CD4-positive, alpha-beta T cell treated with Interleukin-12 subunit alpha and Interleukin-12 subunit beta, for 1 hour (primary cell): ENCODE data around the gene SEC23IP.
A peak's percentile ranks its signal among the peaks of the same experiment; 100 is the strongest.
"Not testable (repeated sequence)": the region's sequence is repeated elsewhere in the genome, so short reads cannot be mapped to it uniquely, and the experiment has no call there.

ENCODE experiments used
- DNase-seq: peaks from one replicate; pipeline ENCODE4 v3.0.0-alpha.2; 2020

Gene SEC23IP

DNA sequence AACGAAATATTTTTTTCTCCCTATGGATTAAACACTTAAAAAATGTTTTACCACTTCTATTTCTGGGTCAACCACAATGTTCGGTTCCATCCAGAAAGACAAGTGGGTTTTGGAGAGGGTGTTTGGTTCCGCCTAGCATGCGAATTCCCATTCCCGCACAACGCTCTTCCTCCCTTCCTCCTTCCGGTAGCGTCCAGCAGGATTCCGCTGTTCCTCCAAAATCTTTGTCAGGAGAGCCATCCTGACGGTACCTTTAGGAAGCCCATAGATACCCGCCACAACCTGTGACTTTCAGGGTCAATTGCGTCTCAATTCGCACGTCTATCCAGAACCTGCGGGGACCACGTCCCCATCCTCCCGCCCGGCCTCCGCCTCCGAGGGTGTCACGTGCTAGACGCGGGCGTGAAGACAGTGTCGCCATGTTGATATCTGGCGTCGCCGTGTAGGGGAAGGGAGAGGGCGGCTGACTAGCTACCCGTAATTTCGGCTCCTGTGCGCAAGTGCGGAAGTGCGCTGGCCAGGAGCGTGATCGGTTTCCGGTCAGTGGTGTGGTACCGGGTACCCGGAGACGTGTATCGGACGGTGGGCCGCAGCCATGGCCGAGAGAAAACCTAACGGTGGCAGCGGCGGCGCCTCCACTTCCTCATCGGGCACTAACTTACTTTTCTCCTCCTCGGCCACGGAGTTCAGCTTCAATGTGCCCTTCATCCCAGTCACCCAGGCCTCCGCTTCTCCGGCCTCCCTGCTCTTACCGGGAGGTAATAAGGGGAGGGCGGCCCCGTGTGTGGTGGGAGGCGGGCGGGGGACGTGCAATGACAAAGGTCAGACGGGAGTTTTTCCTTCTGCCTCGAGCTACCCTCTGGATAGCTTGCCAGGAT is at the start of gene SEC23IP:
SEC23IP (plus strand) TSS at position 543 of the 878 bp plus-strand sequence; CDS start at position 596, 53 bp downstream.
- peak; percentile 91 for DNase-seq

DNA sequence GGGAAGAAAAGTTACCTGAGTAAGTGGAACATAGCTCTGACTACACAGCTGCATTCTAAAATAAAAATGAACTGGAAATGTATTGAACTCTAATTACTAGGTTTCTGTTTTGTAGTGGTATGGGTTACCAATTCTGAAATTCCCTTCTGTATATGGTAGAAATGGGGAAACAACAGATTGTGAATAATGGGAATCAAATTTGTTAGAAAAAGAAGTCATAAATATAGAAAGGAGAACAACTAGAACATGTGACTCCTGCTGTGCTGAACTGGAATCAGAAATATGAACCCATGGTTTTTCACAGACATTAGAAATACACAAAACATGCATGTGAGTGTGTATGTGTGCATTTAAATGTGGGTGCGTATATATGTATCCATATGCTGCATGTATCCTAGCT is 46.9 kb upstream of the SEC23IP start:
- no peak for DNase-seq

GRCh38 chr10:119849031-119849789 is 43.3 kb upstream of the SEC23IP start:
- no peak for DNase-seq

DNA sequence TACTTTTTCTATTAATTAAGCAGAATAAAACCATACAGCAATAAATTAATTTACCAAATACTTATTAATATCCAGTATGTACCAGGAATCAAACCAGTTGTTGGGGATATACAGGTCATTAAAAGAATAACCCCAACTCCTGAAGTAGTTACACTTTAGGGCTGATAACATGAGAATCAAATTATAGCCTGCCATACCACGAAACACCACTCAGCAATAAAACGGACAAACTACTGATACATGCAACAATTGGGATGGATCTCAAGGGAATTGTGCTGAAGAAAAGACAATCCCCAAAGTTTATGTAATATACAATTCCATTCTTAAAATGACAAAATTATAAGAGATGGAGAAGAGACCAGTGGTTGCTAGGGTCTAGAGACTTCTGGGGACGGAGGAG is 42.6 kb upstream of the SEC23IP start:
- DNase-seq = no peak

- DNase-seq = no peak
Measured at GRCh38 chr10:119852277-119852676, 40.3 kb upstream of the SEC23IP start.

- DNase-seq = no peak
Measured at GRCh38 chr10:119852822-119853221, 39.7 kb upstream of the SEC23IP start.

DNA sequence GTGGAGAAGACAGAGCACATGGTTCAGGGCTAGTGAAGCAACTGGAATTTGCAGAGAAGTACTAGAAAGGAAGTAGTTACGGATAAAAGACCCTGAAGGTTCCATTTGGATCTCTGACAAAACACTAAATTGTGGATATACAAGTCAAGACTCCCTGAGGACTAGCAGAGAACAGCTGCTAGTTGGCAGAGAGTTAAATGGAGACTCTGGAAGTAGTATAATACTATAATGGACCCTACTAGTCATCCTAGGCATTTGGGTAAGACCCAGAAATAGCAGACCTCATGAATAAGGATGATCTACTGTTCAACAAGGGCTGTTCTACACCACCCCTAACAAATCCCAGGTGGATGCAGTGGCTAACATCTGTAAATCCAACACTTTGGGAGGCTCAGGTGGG is 39.0 kb upstream of the SEC23IP start:
- DNase-seq = no peak

- no peak for DNase-seq
Measured at GRCh38 chr10:119858063-119858462, 34.5 kb upstream of the SEC23IP start.

DNA sequence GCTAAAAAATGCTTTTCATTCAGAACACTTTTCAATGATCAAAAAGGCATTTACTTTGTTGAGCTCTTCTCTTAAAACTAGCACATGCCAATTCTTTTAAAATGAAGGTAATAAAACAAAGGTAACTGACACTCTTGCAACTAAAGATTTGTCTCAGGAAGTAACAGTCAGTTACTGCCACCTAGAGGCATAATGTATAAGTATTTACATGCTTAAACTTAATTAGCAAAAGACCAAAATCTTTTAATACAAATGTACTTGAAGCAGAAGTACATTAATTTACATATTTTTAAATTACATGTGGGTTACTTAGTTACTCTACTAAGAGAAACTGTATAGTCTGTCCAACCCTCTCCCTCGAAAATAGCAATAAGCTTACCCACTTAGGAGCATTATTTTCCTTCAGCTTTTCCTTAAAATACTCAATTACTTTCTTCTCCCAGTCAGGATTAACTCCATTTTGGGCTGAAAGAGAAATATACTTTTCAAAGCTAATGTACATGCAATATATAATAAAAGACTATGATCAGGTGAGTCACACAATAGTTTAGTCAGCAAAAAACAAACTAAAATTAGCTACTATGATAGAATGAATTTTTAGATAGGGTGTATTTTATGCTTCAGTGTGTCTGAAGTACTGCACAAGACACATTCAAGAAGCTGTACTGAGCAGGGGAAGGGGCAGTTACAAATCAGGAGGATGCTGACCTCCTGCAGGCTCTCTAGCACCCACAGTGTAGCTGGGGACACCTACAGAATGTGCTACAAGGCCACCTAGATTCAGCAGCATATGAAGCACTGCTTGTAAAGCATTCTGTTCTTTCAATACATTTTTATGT is 32.9 kb upstream of the SEC23IP start:
- DNase-seq = peak; percentile 65

- no peak for DNase-seq
Measured at GRCh38 chr10:119860866-119861607, 31.5 kb upstream of the SEC23IP start.

DNA sequence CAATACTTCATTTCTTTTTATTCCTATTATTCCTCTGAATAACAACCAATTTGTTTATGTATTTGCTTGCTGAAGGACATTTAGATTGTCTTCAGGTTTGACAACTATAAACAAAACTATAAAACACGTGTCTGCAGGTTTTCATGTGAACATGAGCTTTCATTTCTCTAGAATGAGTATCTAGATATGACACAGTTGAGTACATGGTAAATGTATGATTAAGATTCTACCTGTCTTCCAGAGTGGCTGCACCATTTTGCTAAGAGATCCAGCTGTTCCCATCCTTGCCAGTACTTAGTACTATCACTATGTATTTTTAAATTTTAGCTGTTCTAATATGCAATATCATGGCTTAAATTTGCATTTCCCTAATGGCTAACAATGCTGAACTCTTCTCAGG is 30.0 kb upstream of the SEC23IP start:
- DNase-seq = no peak

DNA sequence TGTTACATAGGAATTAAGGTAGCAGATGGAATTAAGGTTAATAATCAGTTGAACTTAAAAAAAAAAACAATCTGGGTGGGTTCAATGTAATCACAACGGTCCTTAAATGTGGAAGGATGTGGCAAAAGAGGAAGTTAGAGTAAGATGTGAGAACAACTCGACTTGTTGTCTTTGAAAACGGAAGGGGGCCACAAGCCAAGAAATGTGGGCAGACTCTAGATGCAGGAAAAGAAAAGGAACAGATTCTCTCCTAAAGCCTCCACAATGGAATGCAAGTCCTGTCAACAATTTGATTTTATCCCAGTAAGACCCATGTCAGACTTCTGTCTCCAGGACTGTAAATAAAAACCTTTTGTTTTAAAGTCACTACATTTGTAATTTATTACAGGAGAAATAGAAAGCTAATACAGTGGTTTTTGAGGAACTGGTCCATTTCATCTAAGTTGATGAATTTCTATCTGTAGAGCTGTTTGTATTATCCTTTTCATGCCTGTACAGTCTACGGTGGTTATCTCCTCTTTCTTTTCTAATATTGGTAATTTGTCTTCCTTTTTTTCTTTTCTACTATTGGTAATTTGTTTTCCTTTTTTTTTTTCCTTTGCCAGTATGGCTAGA is 28.5 kb upstream of the SEC23IP start:
- DNase-seq = no peak

DNA sequence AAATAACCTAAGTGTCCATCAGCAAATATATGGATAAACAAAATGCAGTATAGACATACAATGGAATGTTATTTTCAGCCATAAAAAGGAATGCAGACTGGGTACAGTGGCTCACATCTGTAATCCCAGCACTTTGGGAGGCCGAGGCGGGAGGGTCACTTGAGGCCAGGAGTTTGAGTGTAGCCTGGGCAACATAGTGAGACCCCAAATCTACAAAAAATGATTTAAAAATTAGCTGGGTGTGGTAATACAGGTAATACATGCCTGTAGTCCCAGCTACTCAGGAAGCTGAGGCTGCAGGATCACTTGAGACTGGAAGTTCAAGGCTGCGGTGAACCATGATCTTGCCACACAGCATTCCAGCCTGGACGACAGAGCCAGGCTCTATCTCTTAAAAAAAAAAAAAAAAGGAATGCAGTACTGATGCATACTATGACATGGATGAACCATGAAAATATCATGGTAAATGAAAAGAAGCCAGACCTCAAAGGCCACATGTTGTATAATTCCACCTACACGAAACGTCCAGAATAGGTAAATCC is 26.8 kb upstream of the SEC23IP start:
- no peak for DNase-seq

- DNase-seq = no peak
Measured at GRCh38 chr10:119867317-119867716, 25.2 kb upstream of the SEC23IP start.

- not testable (repeated sequence) for DNase-seq
Measured at GRCh38 chr10:119869398-119869797, 23.1 kb upstream of the SEC23IP start.

GRCh38 chr10:119871881-119872609 is 20.5 kb upstream of the SEC23IP start:
- DNase-seq = peak; percentile 58

GRCh38 chr10:119872610-119872859 is 20.0 kb upstream of the SEC23IP start, which contains the start of gene MCMBP:
Gene MCMBP (minus strand): TSS chr10:119872843. CDS start chr10:119872584, 259 bp downstream.
- no peak for DNase-seq

DNA sequence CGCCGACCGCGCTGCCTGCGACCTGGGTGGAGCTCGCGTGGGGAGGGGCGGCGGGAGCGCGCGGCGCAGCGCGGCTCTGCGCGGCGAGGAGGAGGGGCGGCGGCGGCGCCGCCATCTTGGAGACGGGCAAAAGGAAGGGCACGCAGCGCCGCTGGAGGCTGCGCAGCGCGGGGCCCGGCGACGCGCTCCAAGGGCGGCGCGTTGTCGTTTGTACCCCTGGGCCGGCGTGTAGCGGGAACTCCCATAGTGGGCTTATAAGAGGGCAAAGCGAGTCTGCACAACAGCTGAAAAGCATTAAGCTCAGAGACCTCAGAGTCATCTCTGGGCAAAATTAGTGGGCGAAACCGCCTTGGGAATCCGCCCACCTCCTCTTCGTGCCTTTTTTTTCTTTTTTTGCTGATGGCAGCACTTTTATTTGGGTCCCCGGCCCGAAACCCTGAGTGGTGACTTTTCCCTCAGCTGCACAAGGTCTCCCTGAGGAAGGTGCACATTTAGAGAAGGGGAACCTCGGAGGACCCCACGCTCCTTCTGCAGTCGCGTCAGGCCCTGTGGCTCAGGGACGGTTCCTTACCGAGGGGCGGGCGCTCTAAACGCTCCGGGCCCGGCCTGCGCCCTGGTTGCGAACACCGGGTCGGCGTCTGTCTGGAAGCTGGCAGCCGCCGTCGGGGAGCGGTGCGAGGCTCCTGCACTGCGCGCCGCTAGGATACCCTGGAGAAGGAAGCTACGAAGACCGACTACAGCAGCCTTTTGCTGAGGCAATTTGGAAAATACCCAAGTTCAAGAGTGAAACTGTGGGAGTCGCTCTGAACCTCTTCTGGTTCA is 19.5 kb upstream of the SEC23IP start:
- peak; percentile 92 for DNase-seq

GRCh38 chr10:119878524-119878923 is 14.0 kb upstream of the SEC23IP start:
- DNase-seq = no peak
